Heart left ventricle (tissue), 16 donors: ENCODE measurements around the gene SNN. TPM values are rescaled to one million over a fixed set of nuclear protein-coding genes. Genes with fewer than 3 reads are reported as not detected.

Experiments used
- ATAC-seq, 4 donors: fragments of 200-7000 bp; cut with Tn5 transposase; one replicate each; pipeline ENCODE4 v1.9.1; 2020 to 2022; ENCODE audit warnings: moderate library complexity in 4 of 4, mild to moderate bottlenecking in 3 of 4, moderate number of reproducible peaks in 1 of 4
- DNase-seq, 5 donors: peaks; one replicate each; pipeline ENCODE4 v3.0.0-alpha.2; 2020
- H3K27ac ChIP-seq, 12 donors: fragments of 200-600 bp; sonication (generic) in 4 of 12; one replicate each; pipeline versions ENCODE4 v1.5.0 to v1.8.0; 2016 to 2022; ENCODE audit warnings: mild to moderate bottlenecking in 2 of 12
- H3K27me3 ChIP-seq, 9 donors: fragments of 200-600 bp; sonication (generic) in 2 of 9; one replicate each; pipeline versions ENCODE4 v1.5.1 to v1.8.0; 2016 to 2022; ENCODE audit warnings: mild to moderate bottlenecking in 3 of 9
- H3K36me3 ChIP-seq, 9 donors: fragments of 200-600 bp; sonication (generic) in 2 of 9; one replicate each; pipeline versions ENCODE4 v1.5.0 to v1.8.0; 2018 to 2022; ENCODE audit warnings: mild to moderate bottlenecking in 2 of 9
- H3K4me1 ChIP-seq, 12 donors: fragments of 200-600 bp; sonication (generic) in 4 of 12; one replicate each; pipeline versions ENCODE4 v1.5.0 to v1.8.0; 2016 to 2022; ENCODE audit warnings: mild to moderate bottlenecking in 3 of 12
- H3K4me3 ChIP-seq, 12 donors: fragments of 200-600 bp; sonication (generic) in 4 of 12; one replicate each; pipeline versions ENCODE4 v1.5.0 to v1.8.0; 2017 to 2022; ENCODE audit warnings: mild to moderate bottlenecking in 9 of 12, moderate library complexity in 4 of 12
- H3K9me3 ChIP-seq, 12 donors: fragments of 200-600 bp; sonication (generic) in 4 of 12; one replicate each; pipeline versions ENCODE4 v1.5.0 to v1.8.0; 2016 to 2022; ENCODE audit warnings: mild to moderate bottlenecking in 1 of 12
- POLR2A ChIP-seq, 2 donors: fragments of 450-650 bp; IDR thresholded peaks; one replicate each; pipeline ENCODE4 v1.6.1; 2017; ENCODE audit warnings: antibody characterized with exemption in 2 of 2, mild to moderate bottlenecking in 2 of 2, moderate library complexity in 2 of 2
- WGBS, 4 donors: extraction: QIAGEN DNeasy Blood & Tissue Kit in 2 of 4; methylation state at CpG; one replicate each; pipeline versions ENCODE4 v1.1.5 to v1.1.7; 2013 to 2018; 5-methylcytosine and 5-hydroxymethylcytosine counted together
- intact Hi-C, 10 donors: fragments of 100-400 bp; cut with DNase I; formaldehyde crosslinking; loops; one replicate each; pipeline versions ENCODE4 v1.11.1 to v1.14.2; 2022
- polyA plus RNA-seq, 2 donors: library from polyadenylated mRNA; stranded (reverse); fragments of 200-250 nt; gene quantifications; one replicate each; pipeline ENCODE4 v1.2.3, GENCODE V29; 2013
- total RNA-seq, 9 donors: library from RNA; depleted of rRNA in 2 of 9; stranded (reverse); fragments of >200 nt in 2 of 9; fragmentation: NEBNext Ultra II Directional in 3 of 9; extraction: Animal tissue kit (Norgen Biotek cat#: 25700) in 3 of 9; gene quantifications; one replicate each; pipeline versions ENCODE4 v1.1.0 to v1.2.4, GENCODE V29; 2016 to 2023
- TF ChIP-seq, protein P1 (sequence below), 12 donors: fragments of 200-600 bp; sonication (generic) in 4 of 12; IDR thresholded peaks; one replicate each; pipeline versions ENCODE4 v1.5.0 to v1.8.0; 2018 to 2022; ENCODE audit warnings: antibody characterized with exemption in 12 of 12, mild to moderate bottlenecking in 5 of 12
- donor health status: ischemic (EF 13 %, LVEDD 7.1; RV severe dilation, severe dysfunction).
- donor health status: healthy with polysubstance abuse.
- donor health status: DM: no; HTN: yes; CAD: no.
- donor health status: DM: no; HTN: no; CAD: no.
- donor health status: ischemic (EF 25% LVEDD 6.9; RV normal size, moderate dysfunction).
- donor health status: ischemic (EF 25% LVEDD 5.7; RV mildly dilated, moderate dysfunction).
- donor health status: healthy.
- donor health status: DM: yes; HTN: yes; CAD: no.
- donor health status: ischemic (EF 35%, LVEDD 5.7; RV mildly dilated, moderate dysfunction).
- donor health status: nonischemic (EF 11% LVEDD 7.7; RV severe dilation, severe dysfunction).
- donor health status: DM: yes; HTN: yes; CAD: no.
- donor health status: PGD.
- donor health status: ischemic (EF 29% LVEDD 5.4; RV normal size, mild dysfunction).
- donor health status: nonischemic (EF 23%, LVEDD 6.1; RV moderate dilation, normal function).

The SNN gene
- total and polyA plus RNA-seq, 11 donors, result 12.5 to 60.0 (median 36.4) TPM

DNA sequence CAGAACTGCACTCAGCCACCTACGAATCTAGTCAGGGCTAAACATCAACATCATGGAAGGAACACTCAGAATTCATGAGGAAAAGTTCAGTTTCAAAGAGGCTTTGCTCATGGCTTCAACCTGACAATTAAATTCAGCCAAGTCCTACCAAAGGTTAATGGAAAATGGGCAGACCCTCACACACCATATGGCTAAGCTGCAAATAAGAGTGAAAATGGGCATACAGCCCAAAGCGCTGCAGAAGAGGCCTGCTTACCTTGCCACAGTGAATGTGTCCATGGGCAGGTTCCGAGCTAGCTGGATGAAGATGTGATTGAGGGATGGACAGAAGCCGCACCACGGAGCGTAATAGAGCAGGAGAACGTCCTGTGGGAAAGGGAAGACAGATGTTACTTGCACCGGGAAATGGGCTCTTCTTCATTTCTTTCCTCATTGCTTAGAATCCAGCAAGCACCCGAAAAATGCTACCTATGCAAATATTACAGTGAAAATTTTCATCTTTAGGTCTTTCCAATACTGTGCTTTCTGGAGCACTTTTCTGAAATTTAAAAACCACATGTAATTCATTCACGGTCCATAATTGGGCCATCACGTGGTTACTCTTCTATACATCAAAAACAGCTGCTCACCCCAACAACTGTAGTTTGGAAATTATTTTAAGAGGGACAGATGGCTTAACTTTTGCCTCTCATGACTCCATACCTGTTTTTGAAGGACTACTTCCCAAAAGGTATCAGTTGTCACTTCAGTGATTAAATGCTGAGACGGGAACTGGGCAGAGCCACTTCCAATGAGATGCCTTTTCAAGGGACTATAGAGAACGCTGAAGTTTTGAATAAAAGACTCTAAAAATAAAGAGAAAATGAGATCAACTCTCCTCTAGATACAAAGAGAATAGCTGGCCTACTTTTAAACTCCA lies 19.6 kb downstream of the SNN start:
- Histone ChIP-seq H3K27me3 (no peaks in the 10 kb centered on the region), H3K4me3 (no peak overlapping the region), H3K27ac (peak overlapping the region in 5 of 12 donors; percentile 3 to 83 (median 16)), H3K4me1 (peaks cover 0 to 57% (median 33%) of the 10 kb centered on the region in 12 donors), H3K36me3 (peaks cover 0 to 92% (median 71%) of the 10 kb centered on the region in 9 donors), H3K9me3 (no peaks in the 10 kb centered on the region)
- ATAC-seq (no peak), DNase-seq (no peak)
- TF ChIP-seq POLR2A (IDR thresholded peaks at IDR 0.05), result no peak
- TF ChIP-seq, protein P1, sequence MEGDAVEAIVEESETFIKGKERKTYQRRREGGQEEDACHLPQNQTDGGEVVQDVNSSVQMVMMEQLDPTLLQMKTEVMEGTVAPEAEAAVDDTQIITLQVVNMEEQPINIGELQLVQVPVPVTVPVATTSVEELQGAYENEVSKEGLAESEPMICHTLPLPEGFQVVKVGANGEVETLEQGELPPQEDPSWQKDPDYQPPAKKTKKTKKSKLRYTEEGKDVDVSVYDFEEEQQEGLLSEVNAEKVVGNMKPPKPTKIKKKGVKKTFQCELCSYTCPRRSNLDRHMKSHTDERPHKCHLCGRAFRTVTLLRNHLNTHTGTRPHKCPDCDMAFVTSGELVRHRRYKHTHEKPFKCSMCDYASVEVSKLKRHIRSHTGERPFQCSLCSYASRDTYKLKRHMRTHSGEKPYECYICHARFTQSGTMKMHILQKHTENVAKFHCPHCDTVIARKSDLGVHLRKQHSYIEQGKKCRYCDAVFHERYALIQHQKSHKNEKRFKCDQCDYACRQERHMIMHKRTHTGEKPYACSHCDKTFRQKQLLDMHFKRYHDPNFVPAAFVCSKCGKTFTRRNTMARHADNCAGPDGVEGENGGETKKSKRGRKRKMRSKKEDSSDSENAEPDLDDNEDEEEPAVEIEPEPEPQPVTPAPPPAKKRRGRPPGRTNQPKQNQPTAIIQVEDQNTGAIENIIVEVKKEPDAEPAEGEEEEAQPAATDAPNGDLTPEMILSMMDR (IDR thresholded peaks at IDR 0.05), result no peak
- intact Hi-C loops, result no loop called here
- WGBS, 4 donors, result 82 to 86% (median 85%) methylated on average over 13 of the region's 13 CpGs

- H3K27ac ChIP-seq, result peak overlapping the region in 5 of 12 donors; percentile 3 to 83 (median 16)
- H3K4me1 ChIP-seq, result peaks cover 0 to 50% (median 28%) of the 10 kb centered on the region in 12 donors
- intact Hi-C loops, result no loop called here
- 49 to 81% (median 62%) methylated on average over 1 of the region's 1 CpG for WGBS, 4 donors
- H3K9me3 ChIP-seq, result no peaks in the 10 kb centered on the region
- DNase-seq, result no peak
- H3K27me3 ChIP-seq, result no peaks in the 10 kb centered on the region
- no peak overlapping the region for H3K4me3 ChIP-seq
- TF ChIP-seq, protein P1 (IDR thresholded peaks at IDR 0.05), result no peak
- TF ChIP-seq POLR2A (IDR thresholded peaks at IDR 0.05), result no peak
- no peak for ATAC-seq
- peaks cover 0 to 93% (median 68%) of the 10 kb centered on the region in 9 donors for H3K36me3 ChIP-seq
These were observed 20.2 kb downstream of the SNN start for GRCh38 chr16:11688520-11688886.

GRCh38 chr16:11689031-11689840 lies 21.0 kb downstream of the SNN start:
- peaks cover 0 to 90% (median 63%) of the 10 kb centered on the region in 9 donors for H3K36me3 ChIP-seq
- intact Hi-C loops, result no loop called here

More at GRCh38 chr16:11689031-11689840, 21.0 kb downstream of the SNN start:
- Histone ChIP-seq H3K9me3 (no peaks in the 10 kb centered on the region), H3K4me3 (no peak overlapping the region), H3K4me1 (peaks cover 0 to 44% (median 28%) of the 10 kb centered on the region in 12 donors), H3K27me3 (no peaks in the 10 kb centered on the region), H3K27ac (peak overlapping the region in 9 of 12 donors; percentile 3 to 83 (median 16))
- 86 to 89% (median 89%) methylated on average over 3 of the region's 3 CpGs for WGBS, 4 donors
- TF ChIP-seq, protein P1 (IDR thresholded peaks at IDR 0.05), result no peak
- no peak for TF ChIP-seq POLR2A (IDR thresholded peaks at IDR 0.05)
- DNase-seq (no peak), ATAC-seq (peak in 3 of 4 donors; percentile 6 to 32 (median 23))
